ENCODE results near the gene ZNF682.
"Not testable (repeated sequence)": the region's sequence is repeated elsewhere in the genome, so short reads cannot be mapped to it uniquely, and the experiment has no call there.

DNA sequence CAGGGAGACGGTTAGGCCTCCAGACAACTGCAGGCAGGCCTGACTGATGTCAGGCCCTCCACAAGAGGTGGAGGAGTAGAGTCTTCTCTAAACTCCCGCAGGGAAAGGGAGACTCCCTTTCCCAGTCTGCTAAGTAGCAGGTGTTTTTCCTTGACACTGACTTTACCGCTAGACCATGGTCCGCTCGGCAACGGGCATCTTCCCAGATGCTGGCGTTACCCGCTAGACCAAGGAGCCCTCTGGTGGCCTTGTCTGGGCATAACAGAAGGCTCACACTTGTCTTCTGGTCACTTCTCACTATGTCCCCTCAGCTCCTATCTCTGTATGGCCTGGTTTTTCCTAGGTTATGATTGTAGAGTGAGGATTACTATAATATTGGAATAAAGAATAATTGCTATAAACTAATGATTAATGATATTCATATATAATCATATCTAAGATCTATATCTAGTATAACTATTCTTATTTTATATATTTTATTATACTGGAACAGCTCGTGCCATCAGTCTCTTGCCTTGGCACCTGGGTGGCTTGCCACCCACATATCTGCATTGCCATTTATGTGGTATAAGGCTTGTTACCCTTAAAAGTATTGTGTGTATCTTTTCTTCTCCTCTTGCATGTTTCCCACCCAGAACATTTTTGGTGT lies 80.0 kb downstream of the ZNF682 start:
- TF ChIP-seq, protein P1, sequence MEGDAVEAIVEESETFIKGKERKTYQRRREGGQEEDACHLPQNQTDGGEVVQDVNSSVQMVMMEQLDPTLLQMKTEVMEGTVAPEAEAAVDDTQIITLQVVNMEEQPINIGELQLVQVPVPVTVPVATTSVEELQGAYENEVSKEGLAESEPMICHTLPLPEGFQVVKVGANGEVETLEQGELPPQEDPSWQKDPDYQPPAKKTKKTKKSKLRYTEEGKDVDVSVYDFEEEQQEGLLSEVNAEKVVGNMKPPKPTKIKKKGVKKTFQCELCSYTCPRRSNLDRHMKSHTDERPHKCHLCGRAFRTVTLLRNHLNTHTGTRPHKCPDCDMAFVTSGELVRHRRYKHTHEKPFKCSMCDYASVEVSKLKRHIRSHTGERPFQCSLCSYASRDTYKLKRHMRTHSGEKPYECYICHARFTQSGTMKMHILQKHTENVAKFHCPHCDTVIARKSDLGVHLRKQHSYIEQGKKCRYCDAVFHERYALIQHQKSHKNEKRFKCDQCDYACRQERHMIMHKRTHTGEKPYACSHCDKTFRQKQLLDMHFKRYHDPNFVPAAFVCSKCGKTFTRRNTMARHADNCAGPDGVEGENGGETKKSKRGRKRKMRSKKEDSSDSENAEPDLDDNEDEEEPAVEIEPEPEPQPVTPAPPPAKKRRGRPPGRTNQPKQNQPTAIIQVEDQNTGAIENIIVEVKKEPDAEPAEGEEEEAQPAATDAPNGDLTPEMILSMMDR (IDR thresholded peaks at IDR 0.05): peak in 5 of 6 experiments; percentile 60 to 76 (median 70)
- not testable (repeated sequence) for TF ChIP-seq POLR2A (IDR thresholded peaks at IDR 0.05)

Data from Peyer's patch (tissue), 4 donors.